Esophagus squamous epithelium (tissue), 5 donors: ENCODE data around the gene BANF2. TPM values are rescaled to one million over a fixed set of nuclear protein-coding genes. Genes with fewer than 3 reads are reported as not detected.

Experiments
- DNase-seq: peaks from one replicate; lab custom pipeline; 2025; lab: John Stamatoyannopoulos, UW
- H3K27ac ChIP-seq, 4 donors: fragments of 200-600 bp; sonication (generic); one replicate each; pipeline ENCODE4 v1.5.1; 2016 to 2019; ENCODE audit warnings: mild to moderate bottlenecking in 1 of 4
- H3K27me3 ChIP-seq, 4 donors: fragments of 200-600 bp; sonication (generic); 1 replicate in 3 of 4; 2 replicates in 1 of 4; pipeline versions ENCODE4 v1.5.1 to v1.6.0; 2017 to 2021; ENCODE audit warnings: antibody characterized with exemption in 1 of 4
- H3K36me3 ChIP-seq, 3 donors: fragments of 200-600 bp; sonication (generic); one replicate each; pipeline ENCODE4 v1.5.1; 2016 to 2019
- H3K4me1 ChIP-seq, 3 donors: fragments of 200-600 bp; sonication (generic); one replicate each; pipeline ENCODE4 v1.5.1; 2017 to 2019
- H3K4me3 ChIP-seq, 4 donors: fragments of 200-600 bp; sonication (generic); 1 replicate in 3 of 4; 2 replicates in 1 of 4; pipeline ENCODE4 v1.5.1; 2016 to 2019; ENCODE audit warnings: mild to moderate bottlenecking in 2 of 4, moderate library complexity in 1 of 4
- H3K9me3 ChIP-seq, 3 donors: fragments of 200-600 bp; sonication (generic); one replicate each; pipeline ENCODE4 v1.5.1; 2016 to 2019
- POLR2A ChIP-seq, 4 donors: fragments of 450-650 bp; IDR thresholded peaks; one replicate each; pipeline ENCODE4 v1.6.1; 2017; ENCODE audit warnings: antibody characterized with exemption in 4 of 4, mild to moderate bottlenecking in 4 of 4, moderate library complexity in 3 of 4
- WGBS, 2 donors: methylation state at CpG; one replicate each; pipeline ENCODE4 v1.1.5; 2018; 5-methylcytosine and 5-hydroxymethylcytosine counted together
- intact Hi-C: fragments of 100-400 bp; cut with DNase I; formaldehyde crosslinking; loops from one replicate; pipeline ENCODE4 v1.15.0; 2022
- total RNA-seq, 4 donors: library from RNA; depleted of rRNA; stranded (reverse); fragments of >200 nt; gene quantifications; one replicate each; pipeline ENCODE4 v1.1.0, GENCODE V29; 2016
- TF ChIP-seq, protein P1 (sequence below), 6 experiments: fragments of 450-650 bp in 4 of 6; fragments of 200-600 bp in 2 of 6; sonication (generic) in 2 of 6; IDR thresholded peaks; one replicate each; pipeline ENCODE4 v1.5.1; 2016 to 2019; ENCODE audit warnings: antibody characterized with exemption in 6 of 6, mild to moderate bottlenecking in 4 of 6, moderate library complexity in 4 of 6
- donor health status: DM: yes; HTN: yes; CAD: no.

Gene BANF2
- total RNA-seq, 4 donors from 2014 or later = not detected

DNA sequence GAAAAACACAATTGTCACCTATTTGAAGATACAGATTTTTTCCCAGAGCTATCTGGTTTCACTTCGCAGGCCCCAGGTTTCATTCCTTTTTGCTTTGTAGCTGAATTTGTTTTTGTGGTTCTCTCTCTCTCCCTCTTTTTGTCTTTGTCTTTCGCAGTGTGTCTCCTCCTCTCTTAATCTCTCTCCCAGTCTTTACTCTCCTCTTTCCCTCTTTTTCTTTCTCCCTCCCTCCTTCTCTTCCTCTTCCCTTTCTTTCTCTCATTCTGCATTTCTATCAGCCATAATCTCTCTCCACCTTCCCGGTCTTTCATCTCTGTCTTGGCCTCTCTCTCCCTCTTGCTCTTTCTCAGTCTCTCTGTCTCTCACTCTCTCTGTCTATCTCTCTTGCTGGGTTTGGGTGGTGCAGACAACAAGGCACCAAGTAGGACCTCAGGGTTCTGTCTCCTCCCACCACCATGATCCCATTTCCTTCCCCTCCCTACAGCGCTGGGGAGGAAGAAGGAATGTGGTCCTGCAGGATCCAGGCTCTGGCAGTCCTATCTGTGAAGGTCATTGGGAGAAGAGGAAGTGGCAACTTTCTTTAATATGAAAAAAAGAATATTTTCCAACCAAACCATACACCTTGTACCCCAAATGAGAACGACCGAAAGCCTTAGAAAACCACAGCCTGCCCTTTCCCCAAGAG is 63.2 kb downstream of the BANF2 start:
- DNase-seq = no peak
- no peaks in the 10 kb centered on the region for H3K4me1 ChIP-seq
- H3K4me3 ChIP-seq = no peak overlapping the region
- peaks cover 0 to 10% (median 7%) of the 10 kb centered on the region in 3 donors for H3K9me3 ChIP-seq
- no peak overlapping the region for H3K27ac ChIP-seq
- TF ChIP-seq, protein P1, sequence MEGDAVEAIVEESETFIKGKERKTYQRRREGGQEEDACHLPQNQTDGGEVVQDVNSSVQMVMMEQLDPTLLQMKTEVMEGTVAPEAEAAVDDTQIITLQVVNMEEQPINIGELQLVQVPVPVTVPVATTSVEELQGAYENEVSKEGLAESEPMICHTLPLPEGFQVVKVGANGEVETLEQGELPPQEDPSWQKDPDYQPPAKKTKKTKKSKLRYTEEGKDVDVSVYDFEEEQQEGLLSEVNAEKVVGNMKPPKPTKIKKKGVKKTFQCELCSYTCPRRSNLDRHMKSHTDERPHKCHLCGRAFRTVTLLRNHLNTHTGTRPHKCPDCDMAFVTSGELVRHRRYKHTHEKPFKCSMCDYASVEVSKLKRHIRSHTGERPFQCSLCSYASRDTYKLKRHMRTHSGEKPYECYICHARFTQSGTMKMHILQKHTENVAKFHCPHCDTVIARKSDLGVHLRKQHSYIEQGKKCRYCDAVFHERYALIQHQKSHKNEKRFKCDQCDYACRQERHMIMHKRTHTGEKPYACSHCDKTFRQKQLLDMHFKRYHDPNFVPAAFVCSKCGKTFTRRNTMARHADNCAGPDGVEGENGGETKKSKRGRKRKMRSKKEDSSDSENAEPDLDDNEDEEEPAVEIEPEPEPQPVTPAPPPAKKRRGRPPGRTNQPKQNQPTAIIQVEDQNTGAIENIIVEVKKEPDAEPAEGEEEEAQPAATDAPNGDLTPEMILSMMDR (IDR thresholded peaks at IDR 0.05) = no peak
- TF ChIP-seq POLR2A (IDR thresholded peaks at IDR 0.05) = no peak
- 75 to 81% methylated on average over 5 to 6 of the region's 6 CpGs for WGBS, 2 donors
- no peaks in the 10 kb centered on the region for H3K27me3 ChIP-seq
- no peaks in the 10 kb centered on the region for H3K36me3 ChIP-seq
- intact Hi-C loops = no loop called here

DNA sequence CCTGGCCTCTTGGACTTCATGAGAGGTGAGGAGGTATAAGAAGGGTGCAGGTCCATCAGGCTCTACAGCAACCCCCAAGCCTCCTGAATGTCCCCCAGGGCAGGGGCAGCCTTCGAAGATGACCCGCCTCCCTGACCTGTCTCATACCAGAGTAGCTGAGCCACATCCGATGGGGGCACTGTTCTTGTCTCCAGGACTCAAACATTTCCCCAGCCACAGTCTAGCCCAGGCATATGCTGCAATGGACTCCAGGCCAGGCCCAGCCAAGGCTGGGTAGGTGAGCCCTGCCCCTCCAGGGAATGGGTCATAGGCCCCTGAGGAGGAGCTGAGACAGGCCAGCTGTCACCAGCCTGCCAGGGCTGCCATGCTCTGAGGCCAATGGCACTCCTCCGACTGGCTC is 65.3 kb downstream of the BANF2 start:
- 80 to 93% methylated on average over 3 of the region's 4 CpGs for WGBS, 2 donors
- Histone ChIP-seq H3K4me1 (no peaks in the 10 kb centered on the region), H3K4me3 (no peak overlapping the region), H3K27ac (no peak overlapping the region), H3K36me3 (no peaks in the 10 kb centered on the region), H3K27me3 (no peaks in the 10 kb centered on the region), H3K9me3 (no peaks in the 10 kb centered on the region)
- intact Hi-C loops = no loop called here
- DNase-seq = no peak
- TF ChIP-seq, protein P1 (IDR thresholded peaks at IDR 0.05) = no peak
- TF ChIP-seq POLR2A (IDR thresholded peaks at IDR 0.05) = no peak

GRCh38 chr20:17765584-17765983 is 65.8 kb downstream of the BANF2 start:
- intact Hi-C loops = no loop called here
- TF ChIP-seq, protein P1 (IDR thresholded peaks at IDR 0.05) = no peak
- TF ChIP-seq POLR2A (IDR thresholded peaks at IDR 0.05) = no peak
- Histone ChIP-seq H3K36me3 (no peaks in the 10 kb centered on the region), H3K27ac (no peak overlapping the region), H3K27me3 (no peaks in the 10 kb centered on the region), H3K4me1 (no peaks in the 10 kb centered on the region), H3K9me3 (no peaks in the 10 kb centered on the region), H3K4me3 (no peak overlapping the region)
- WGBS, 2 donors = 63 to 80% methylated on average over 6 to 7 of the region's 7 CpGs
- no peak for DNase-seq

- WGBS, 2 donors = 44 to 58% methylated on average over 3 of the region's 3 CpGs
- Histone ChIP-seq H3K9me3 (no peaks in the 10 kb centered on the region), H3K27me3 (no peaks in the 10 kb centered on the region), H3K4me1 (no peaks in the 10 kb centered on the region), H3K4me3 (no peak overlapping the region), H3K27ac (no peak overlapping the region), H3K36me3 (no peaks in the 10 kb centered on the region)
- intact Hi-C loops = no loop called here
- DNase-seq = no peak
- TF ChIP-seq POLR2A (IDR thresholded peaks at IDR 0.05) = no peak
- TF ChIP-seq, protein P1 (IDR thresholded peaks at IDR 0.05) = no peak
These were observed 66.5 kb downstream of the BANF2 start for GRCh38 chr20:17766226-17766625.

DNA sequence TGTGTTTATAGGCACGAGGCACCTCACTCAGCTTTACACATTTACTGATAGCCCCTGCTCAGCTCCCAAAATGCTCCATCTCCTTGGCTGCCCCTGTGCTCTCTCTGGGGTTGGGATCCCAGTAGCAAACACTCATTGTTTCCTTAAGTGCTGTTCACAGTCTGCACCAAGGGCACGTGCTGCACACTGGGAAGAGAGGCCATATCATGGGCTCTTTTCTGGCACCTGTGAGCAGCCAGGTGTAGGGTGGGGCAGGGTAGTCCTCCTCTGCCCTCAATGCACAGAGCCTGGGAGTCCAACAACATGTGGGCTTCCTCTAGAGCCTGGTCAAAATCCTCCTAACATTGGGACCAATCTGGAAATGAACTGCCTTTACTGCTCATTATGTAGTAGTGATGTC is 67.9 kb downstream of the BANF2 start:
- Histone ChIP-seq H3K27me3 (no peaks in the 10 kb centered on the region), H3K4me1 (no peaks in the 10 kb centered on the region), H3K27ac (no peak overlapping the region), H3K9me3 (no peaks in the 10 kb centered on the region), H3K36me3 (no peaks in the 10 kb centered on the region), H3K4me3 (no peak overlapping the region)
- no peak for DNase-seq
- intact Hi-C loops = no loop called here
- 63% methylated on average over 2 of the region's 2 CpGs; no CpG with 5 or more reads in 1 of the 2 donors for WGBS, 2 donors
- TF ChIP-seq, protein P1 (IDR thresholded peaks at IDR 0.05) = no peak
- TF ChIP-seq POLR2A (IDR thresholded peaks at IDR 0.05) = no peak
